Neural cell (in vitro differentiated cells): ENCODE measurements around the gene PARL. TPM values are rescaled to one million over a fixed set of nuclear protein-coding genes. Genes with fewer than 3 reads are reported as not detected.

ENCODE experiments used
- H2AFZ ChIP-seq: fragments of 200-600, 300-800 bp; sonication (generic), shearing (Covaris generic); 2 replicates; pipeline ENCODE4 v1.6.0; 2014; ENCODE audit warnings: low read depth, mild to moderate bottlenecking, antibody characterized with exemption, low read length, moderate library complexity
- H3F3A ChIP-seq: fragments of 200-600 bp; shearing (Covaris generic); 2 replicates; pipeline ENCODE4 v1.6.1; 2016; ENCODE audit warnings: mild to moderate bottlenecking, moderate library complexity, mixed read lengths, antibody characterized with exemption, low read length; ENCODE audit not compliant: insufficient read depth, poor library complexity, severe bottlenecking
- H3K27ac ChIP-seq: fragments of 200-600, 300-800 bp; sonication (generic), shearing (Covaris generic); 2 replicates; pipeline ENCODE4 v1.5.1; 2014; ENCODE audit warnings: mild to moderate bottlenecking, low read length, moderate library complexity
- H3K27me3 ChIP-seq: fragments of 300-800, 200-600 bp; sonication (generic), shearing (Covaris generic); 2 replicates; pipeline ENCODE4 v1.6.0; 2014; ENCODE audit warnings: mild to moderate bottlenecking, low read depth, low read length, moderate library complexity; ENCODE audit not compliant: insufficient read depth
- H3K36me3 ChIP-seq: fragments of 300-800, 200-600 bp; sonication (generic), shearing (Covaris generic); 2 replicates; pipeline ENCODE4 v1.5.1; 2014; ENCODE audit warnings: mild to moderate bottlenecking, antibody characterized with exemption, low read length, moderate library complexity; ENCODE audit not compliant: insufficient read depth
- H3K4me2 ChIP-seq: fragments of 300-800, 200-600 bp; sonication (generic), shearing (Covaris generic); 2 replicates; pipeline ENCODE4 v1.6.0; 2014; ENCODE audit warnings: mild to moderate bottlenecking, low read length
- H3K4me3 ChIP-seq: fragments of 300-800, 200-600 bp; sonication (generic), shearing (Covaris generic); 2 replicates; pipeline ENCODE4 v1.5.1; 2014; ENCODE audit warnings: mild to moderate bottlenecking, low read length, moderate library complexity
- H3K79me2 ChIP-seq: fragments of 200-600 bp; shearing (Covaris generic); replicated peaks from 2 replicates; pipeline ENCODE4 v1.6.0; 2014; ENCODE audit warnings: mild to moderate bottlenecking, low read length, moderate library complexity; ENCODE audit not compliant: insufficient read depth
- H3K9ac ChIP-seq: fragments of 300-800, 200-600 bp; sonication (generic), shearing (Covaris generic); 2 replicates; pipeline ENCODE4 v1.6.1; 2016; ENCODE audit warnings: mild to moderate bottlenecking, low read length, mixed read lengths
- H3K9me2 ChIP-seq: fragments of 200-600 bp; shearing (Covaris generic); 2 replicates; pipeline ENCODE4 v1.6.1; 2016; ENCODE audit warnings: mild to moderate bottlenecking, low read length, mixed read lengths; ENCODE audit not compliant: insufficient read depth
- H3K9me3 ChIP-seq: fragments of 200-600, 300-800 bp; sonication (generic), shearing (Covaris generic); 2 replicates; pipeline ENCODE4 v1.6.1; 2016; ENCODE audit warnings: mild to moderate bottlenecking, mixed run types, low read length, moderate library complexity, mixed read lengths
- H4K20me1 ChIP-seq: fragments of 200-600 bp; shearing (Covaris generic); 2 replicates; pipeline ENCODE4 v1.6.1; 2016; ENCODE audit warnings: mild to moderate bottlenecking, mixed run types; ENCODE audit not compliant: insufficient read depth
- CTCF ChIP-seq: fragments of 450-650 bp; IDR thresholded peaks from 2 replicates; pipeline ENCODE4 v1.5.1; 2014; ENCODE audit warnings: antibody characterized with exemption, mild to moderate bottlenecking, moderate library complexity; ENCODE audit not compliant: poor library complexity, severe bottlenecking
- EZH2 ChIP-seq: fragments of 200-600, 300-800 bp; shearing (Covaris generic), sonication (generic); IDR thresholded peaks from 2 replicates; pipeline ENCODE4 v1.6.1; 2014; ENCODE audit warnings: antibody characterized with exemption, low read length, borderline replicate concordance, mild to moderate bottlenecking; ENCODE audit not compliant: insufficient read depth, poor library complexity, severe bottlenecking
- MXI1 ChIP-seq: fragments of 450-650 bp; conservative IDR thresholded peaks from 2 replicates; pipeline ENCODE4 v1.6.1; 2014; ENCODE audit warnings: antibody characterized with exemption, mild to moderate bottlenecking; ENCODE audit not compliant: poor library complexity, severe bottlenecking
- RAD21 ChIP-seq: fragments of 450-650 bp; conservative IDR thresholded peaks from 2 replicates; pipeline ENCODE4 v1.6.1; 2014; ENCODE audit warnings: antibody characterized with exemption, mild to moderate bottlenecking, moderate library complexity
- REST ChIP-seq: IDR thresholded peaks from 2 replicates; pipeline ENCODE4 v1.6.1; 2012; ENCODE audit warnings: borderline replicate concordance
- SMC3 ChIP-seq: fragments of 450-650 bp; conservative IDR thresholded peaks from 2 replicates; pipeline ENCODE4 v1.6.1; 2014; ENCODE audit warnings: antibody characterized with exemption, mild to moderate bottlenecking, moderate library complexity; ENCODE audit not compliant: poor library complexity
- TAF1 ChIP-seq: IDR thresholded peaks from 2 replicates; pipeline ENCODE4 v1.6.1; 2012; ENCODE audit warnings: low read depth
- polyA plus RNA-seq: library from polyadenylated mRNA; depleted of rRNA; stranded (reverse); fragments of >200 nt; gene quantifications from 2 replicates; pipeline ENCODE4 v1.2.3, GENCODE V29; 2014

The PARL gene
- polyA plus RNA-seq, 1 donor from 2014 or later: 59.2 TPM

- Histone ChIP-seq H3K27me3 (peaks cover 16% of the 10 kb centered on the region), H3K4me3 (peak overlapping the region; percentile 66), H3K9me3 (no peaks in the 10 kb centered on the region), H3K36me3 (no peaks in the 10 kb centered on the region), H3K9me2 (no peaks in the 10 kb centered on the region), H2AFZ (no peak overlapping the region), H4K20me1 (no peaks in the 10 kb centered on the region), H3K9ac (no peak overlapping the region), H3K79me2 (no peaks in the 10 kb centered on the region), H3K27ac (no peak overlapping the region), H3K4me2 (no peak overlapping the region), H3F3A (no peaks in the 10 kb centered on the region)
- TF ChIP-seq REST: no peak
Observed at GRCh38 chr3:183823963-183824362, 60.7 kb downstream of the PARL start.

- no peaks in the 10 kb centered on the region for H3K36me3 ChIP-seq
- no peaks in the 10 kb centered on the region for H3F3A ChIP-seq
- no peaks in the 10 kb centered on the region for H3K79me2 ChIP-seq
- H3K4me3 ChIP-seq: no peak overlapping the region
- H3K27ac ChIP-seq: no peak overlapping the region
- TF ChIP-seq CTCF: no peak
- H3K4me2 ChIP-seq: no peak overlapping the region
- H3K9me3 ChIP-seq: no peaks in the 10 kb centered on the region
- no peaks in the 10 kb centered on the region for H3K9me2 ChIP-seq
- peaks cover 16% of the 10 kb centered on the region for H3K27me3 ChIP-seq
- no peaks in the 10 kb centered on the region for H4K20me1 ChIP-seq
- no peak overlapping the region for H3K9ac ChIP-seq
- no peak overlapping the region for H2AFZ ChIP-seq
Observed at GRCh38 chr3:183822631-183823030, 62.0 kb downstream of the PARL start.

- Histone ChIP-seq H2AFZ (no peak overlapping the region), H3K4me3 (no peak overlapping the region), H3K36me3 (no peaks in the 10 kb centered on the region)
Observed at GRCh38 chr3:183819831-183820230, 64.8 kb downstream of the PARL start.

More at GRCh38 chr3:183819831-183820230, 64.8 kb downstream of the PARL start:
- Histone ChIP-seq H3K4me2 (no peak overlapping the region), H3K27me3 (peaks cover 14% of the 10 kb centered on the region), H3K9me2 (no peaks in the 10 kb centered on the region), H3F3A (no peaks in the 10 kb centered on the region), H4K20me1 (no peaks in the 10 kb centered on the region), H3K9ac (no peak overlapping the region), H3K9me3 (no peaks in the 10 kb centered on the region), H3K79me2 (no peaks in the 10 kb centered on the region), H3K27ac (no peak overlapping the region)
- TF ChIP-seq RAD21 (no peak), TAF1 (no peak), EZH2 (no peak), REST (no peak), CTCF (no peak), MXI1 (no peak), SMC3 (no peak)
